T47D (cell line): ENCODE results near the gene POLR2B.
A peak's percentile ranks its signal among the peaks of the same experiment; 100 is the strongest.

ENCODE experiments used
- DNase-seq, 2 experiments: peaks; one replicate each; pipeline versions ENCODE4 v3.0.0 to v3.0.0-alpha.2; 2011 to 2012; ENCODE audit warnings: low read depth in 1 of 2, low spot score in 1 of 2
- JUND ChIP-seq: IDR thresholded peaks from 2 replicates; pipeline ENCODE4 v1.6.1; 2012; ENCODE audit warnings: low read depth
- in situ Hi-C: cut with HindIII; loops from 2 replicates; pipeline ENCODE4 v1.10.0; 2016; ENCODE audit warnings: low sequenced_read_pairs, low pct_unique_long_range_greater_than_20kb

The POLR2B gene

DNA sequence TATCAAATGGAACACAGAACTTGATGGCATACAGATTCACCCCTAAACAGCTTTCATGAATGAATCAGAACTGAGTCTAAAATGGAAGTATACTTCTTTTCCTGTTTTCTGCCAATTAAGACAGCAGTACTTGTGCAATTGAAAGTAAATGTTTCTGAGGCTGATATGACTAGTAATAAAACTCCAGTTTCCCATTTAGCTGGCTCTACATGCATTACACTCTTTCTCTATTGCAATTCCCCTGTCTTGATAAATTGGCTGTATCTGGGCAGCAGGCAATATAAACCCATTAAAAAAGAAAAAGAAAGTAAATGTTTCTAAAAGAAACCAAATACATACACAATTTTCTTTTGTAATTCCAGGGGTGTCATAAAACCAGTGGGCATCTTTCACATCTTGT is 5.9 kb upstream of the POLR2B start:
- DNase-seq, result no peak
- in situ Hi-C loops, result no loop called here
- TF ChIP-seq JUND, result no peak

DNA sequence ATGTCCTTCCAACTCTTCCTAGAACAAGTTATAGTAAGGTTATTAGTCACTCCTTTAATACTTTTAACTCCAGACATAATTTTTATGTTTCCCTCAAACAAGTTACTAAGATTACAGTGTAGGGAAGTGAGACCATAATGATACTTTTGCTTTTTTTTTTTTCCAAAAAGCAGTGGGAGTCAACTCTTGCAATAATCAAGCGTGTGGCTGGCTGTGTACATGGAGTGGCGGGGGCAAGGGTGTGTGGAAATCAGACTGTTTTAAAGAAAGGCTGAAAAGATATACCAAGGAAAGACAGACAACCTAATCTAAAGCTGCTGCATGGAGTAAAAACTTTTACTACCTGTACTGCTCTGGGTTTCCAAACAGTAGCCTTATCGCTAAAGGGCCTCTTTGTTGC is 5.4 kb upstream of the POLR2B start:
- in situ Hi-C loops, result no loop called here
- no peak for DNase-seq
- no peak for TF ChIP-seq JUND

DNA sequence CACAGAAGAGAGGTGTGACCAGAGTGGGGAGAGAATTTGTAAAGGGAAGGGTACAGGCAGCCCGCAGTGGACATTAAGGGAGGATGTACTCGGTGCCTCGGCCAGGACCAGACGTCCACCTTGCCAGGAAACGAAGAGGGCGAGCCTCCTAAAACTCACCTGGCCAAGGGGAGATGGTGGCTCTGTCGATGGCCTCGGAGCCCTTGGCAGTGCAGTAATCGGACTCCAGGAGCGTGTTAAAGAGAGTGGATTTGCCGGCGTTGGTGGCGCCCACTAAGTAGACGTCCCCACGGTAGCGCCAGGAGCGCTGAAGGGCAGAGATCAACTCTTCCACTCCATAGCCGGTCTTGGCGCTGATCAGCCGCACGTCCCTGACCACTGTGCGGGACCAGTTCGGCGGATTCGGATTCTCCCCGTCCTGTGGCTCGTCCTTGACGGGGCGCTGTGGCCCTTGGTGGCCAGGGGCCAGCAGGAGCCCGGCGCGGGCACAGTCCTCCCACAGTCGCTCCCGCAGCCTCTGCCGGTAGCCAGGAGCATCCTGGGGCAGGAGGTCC is 2.3 kb upstream of the POLR2B start:
- no peak for DNase-seq
- TF ChIP-seq JUND, result no peak
- in situ Hi-C loops, result no loop called here

DNA sequence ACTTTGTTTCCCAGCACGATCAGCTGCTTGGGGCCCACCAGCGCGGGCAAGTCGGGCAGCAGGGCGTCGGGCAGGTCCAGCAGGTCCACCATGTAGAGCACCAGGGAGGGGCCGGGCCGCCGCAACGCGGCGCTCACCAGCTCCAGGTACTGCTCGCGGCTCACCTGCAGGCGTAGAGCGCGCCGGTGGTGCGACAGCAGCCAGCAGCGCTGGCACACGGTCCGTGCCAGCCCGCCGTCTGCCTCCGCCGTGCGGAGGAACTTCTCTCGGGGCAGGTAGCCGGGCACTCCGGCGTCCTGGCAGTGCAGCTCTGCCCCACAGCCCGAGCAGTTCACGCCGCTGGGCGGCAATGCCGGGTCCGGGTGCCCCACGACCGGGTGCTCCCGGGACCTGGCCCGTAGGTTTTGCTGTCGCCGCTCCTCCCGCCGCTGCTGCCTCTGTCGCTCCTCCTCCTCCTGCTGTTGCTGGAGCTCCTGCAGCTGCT is 1.8 kb upstream of the POLR2B start:
- TF ChIP-seq JUND, result no peak
- in situ Hi-C loops, result no loop called here
- DNase-seq, result peak in 1 of 2 experiments; percentile 66

DNA sequence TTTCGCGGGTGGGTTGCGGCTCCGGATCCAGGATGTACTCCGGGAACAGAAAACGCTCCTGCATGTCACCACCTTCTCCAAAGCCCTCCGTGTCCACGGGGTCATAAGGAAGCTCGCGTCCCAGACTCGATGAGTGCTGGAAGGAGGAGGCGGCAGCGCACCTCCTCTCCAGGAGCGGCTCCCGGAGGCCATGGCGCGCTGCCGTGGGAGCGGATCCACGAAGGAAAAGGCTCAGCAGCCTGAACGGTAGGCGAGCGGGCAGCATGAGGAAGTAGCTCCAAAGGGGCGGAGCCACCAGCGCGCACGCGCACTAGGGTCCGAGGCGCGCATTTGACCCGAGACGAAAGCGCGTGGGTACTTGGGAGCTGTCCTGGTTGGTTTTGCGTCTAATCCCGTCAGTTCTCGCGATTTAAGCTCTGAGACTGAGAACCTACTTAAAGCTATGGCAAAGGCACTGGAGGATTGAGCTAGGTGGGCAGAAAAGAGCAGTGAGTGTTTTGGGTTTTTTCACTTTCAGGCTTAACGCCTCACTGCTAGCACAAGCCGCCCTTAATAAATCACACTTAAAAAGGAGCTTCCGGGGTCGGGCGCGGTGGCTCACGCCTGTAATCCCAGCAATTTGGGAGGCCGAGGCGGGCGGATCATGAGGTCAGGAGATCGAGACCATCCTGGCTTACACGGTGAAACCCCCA is 1.2 kb upstream of the POLR2B start, which contains the start of gene NOA1:
TSS of gene NOA1 (minus strand) at position 286 of the 692 bp plus-strand sequence. CDS start at position 265, 21 bp downstream.
- DNase-seq, result peak; percentile 80 to 99
- no peak for TF ChIP-seq JUND
- in situ Hi-C loops, result no loop called here

DNA sequence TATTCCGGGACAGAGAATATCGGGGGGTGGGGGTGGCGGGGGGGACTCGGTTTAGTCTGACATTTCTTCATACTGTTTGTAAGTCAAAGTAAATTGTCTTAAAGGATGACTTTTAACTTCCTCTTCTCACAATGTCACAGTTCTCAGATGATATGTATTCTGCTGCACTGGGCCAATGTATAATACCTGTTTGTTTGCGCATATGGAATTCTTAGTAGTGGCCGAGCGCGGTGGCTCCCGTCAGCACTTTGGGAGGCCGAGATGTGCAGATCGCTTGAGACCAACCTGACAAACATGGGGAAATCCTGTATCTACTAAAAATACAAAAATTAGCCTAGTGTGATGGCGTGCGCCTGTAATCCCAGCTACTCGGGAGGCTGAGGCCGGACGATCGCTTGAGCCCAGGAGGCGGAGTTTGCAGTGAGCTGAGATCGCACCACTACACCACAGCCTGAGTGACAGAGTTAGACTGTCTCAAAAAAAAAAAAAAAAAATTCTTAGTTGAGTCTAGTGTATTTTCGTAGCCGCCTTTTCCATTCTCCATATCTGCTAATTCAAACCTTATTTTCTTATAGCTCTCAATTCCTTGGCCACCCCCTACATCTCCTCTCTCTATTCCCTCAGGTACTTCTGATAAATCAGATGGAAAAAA is 851 bp downstream of the POLR2B start:
- TF ChIP-seq JUND, result no peak
- no peak for DNase-seq
- in situ Hi-C loops, result no loop called here

DNA sequence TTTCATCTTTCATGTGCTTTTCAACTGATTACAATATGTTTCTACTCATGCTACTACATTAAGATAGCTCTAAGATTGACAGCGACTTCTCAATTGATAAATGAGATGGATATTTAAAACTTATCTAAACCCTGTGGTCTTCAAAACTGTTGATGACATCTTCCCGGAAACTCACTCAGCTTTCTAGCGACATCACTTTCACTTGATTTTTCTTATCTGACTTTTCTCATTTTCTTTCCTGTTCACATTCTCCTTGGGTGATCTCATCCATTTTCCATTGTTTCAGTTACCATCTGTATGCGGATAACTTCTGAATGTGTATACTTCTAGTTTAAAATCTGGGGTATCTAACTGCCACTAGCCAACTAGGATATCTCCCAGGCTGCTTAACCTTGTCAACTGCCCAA is 3.1 kb downstream of the POLR2B start:
- no peak for TF ChIP-seq JUND
- in situ Hi-C loops, result no loop called here
- no peak for DNase-seq

DNA sequence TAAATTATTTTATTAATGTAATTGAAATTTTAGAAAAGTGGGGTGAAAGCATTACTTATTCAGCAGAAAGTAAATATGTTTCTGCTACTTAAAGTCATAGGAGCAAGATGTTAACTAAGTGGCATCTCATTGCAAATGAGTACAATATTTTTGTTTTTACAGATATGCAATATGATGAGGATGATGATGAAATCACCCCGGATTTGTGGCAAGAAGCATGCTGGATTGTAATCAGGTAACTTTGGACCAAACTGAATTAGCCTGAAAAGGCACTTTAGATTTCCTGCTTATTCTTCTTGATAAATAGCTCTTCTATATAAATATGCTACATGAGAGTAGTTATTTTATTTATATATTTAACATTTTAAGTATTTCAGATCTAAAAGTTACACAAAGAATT is 7.5 kb downstream of the POLR2B start:
- TF ChIP-seq JUND, result no peak
- in situ Hi-C loops, result no loop called here
- DNase-seq, result no peak

DNA sequence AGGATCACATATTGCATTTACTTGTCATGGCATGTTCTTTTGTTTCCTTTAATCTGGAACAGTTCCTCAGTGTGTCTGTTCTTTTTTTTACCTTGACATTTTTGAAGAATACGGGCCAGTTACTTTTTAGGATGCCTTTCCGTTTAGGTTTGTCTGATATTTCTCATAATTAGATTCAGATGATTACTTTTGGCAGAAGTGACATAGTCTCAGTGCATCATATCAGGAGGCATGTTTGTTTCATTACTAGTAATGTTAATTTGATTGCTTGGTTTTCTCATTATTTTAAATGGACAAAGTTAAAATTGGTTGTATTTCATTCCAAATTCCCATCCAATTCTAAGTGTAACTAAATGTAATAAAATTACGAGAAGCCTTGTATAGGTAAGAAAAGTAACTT is 8.3 kb downstream of the POLR2B start:
- no peak for DNase-seq
- in situ Hi-C loops, result no loop called here
- TF ChIP-seq JUND, result no peak

DNA sequence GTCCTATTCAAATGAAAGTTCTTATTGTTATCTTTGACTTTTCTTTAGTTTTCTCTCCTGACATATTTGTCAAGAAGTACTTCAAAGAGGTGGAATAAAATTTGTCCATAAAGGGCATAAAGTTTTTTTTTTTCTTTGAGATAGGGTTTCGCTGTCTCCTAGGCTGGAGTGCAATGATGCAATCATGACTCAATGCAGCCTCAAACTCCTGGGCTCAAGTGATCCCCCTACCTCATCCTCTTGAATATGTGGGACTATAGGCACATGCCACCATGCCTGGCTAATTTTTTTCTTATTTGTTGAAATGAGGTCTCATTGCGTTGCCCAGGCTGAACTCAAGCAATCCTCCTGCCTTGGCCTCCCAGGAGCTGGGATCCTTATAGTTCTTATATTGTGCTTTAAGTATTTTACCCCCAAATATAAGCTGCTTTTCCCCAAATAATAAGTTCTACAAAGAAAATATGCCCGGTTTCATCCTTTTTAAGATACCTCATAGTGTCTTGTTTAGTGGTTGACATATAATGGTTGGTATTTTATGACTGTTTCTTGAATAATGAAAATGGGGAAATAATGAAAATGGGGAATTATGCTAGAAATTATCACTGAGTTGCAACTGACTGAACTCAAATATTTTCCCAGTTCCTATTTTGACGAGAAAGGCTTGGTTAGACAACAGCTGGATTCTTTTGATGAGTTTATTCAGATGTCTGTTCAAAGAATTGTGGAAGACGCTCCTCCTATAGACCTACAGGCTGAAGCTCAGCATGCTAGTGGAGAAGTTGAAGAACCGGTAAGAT is 11.6 kb downstream of the POLR2B start:
- TF ChIP-seq JUND, result no peak
- no peak for DNase-seq
- in situ Hi-C loops, result no loop called here

DNA sequence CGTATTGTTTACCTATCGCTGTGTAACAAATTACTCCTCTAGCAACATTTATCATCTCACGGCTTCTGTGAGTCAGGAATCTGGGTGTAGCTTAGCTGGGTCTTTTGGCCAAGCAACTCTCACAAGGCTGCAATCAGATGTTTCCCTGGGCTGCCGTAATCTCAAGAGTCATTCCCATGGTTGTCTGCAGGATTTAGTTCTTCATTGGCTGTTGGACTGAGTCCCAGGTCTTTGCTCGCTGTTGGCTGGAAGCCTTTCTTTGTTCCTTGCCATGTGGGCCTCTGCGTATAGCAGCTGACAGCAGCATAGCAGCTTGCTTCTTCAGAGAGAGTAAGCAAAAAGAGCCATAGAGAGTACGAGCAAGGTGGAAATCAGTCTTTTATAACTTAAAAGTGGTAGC is 16.8 kb downstream of the POLR2B start:
- in situ Hi-C loops, result no loop called here
- DNase-seq, result no peak
- TF ChIP-seq JUND, result no peak

DNA sequence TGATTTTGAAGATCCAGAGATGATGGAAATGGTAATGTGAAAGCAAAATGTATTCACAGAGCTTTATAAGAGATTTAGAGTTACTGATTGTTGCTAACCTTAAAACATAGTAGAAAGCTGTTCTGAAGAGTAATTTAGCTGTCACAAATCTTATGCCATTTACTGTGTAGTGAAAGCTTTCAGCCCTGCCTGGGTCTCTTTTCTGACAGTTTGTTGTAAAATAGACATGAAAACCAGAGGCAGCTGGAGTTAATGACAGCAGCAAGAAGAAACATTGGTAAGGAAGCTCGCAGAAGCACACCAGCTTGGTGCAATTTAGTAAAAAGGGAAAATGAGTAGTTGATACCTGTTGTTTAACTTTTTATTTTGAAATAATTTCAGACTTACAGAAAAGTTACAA is 21.1 kb downstream of the POLR2B start:
- in situ Hi-C loops, result no loop called here
- TF ChIP-seq JUND, result no peak
- no peak for DNase-seq

DNA sequence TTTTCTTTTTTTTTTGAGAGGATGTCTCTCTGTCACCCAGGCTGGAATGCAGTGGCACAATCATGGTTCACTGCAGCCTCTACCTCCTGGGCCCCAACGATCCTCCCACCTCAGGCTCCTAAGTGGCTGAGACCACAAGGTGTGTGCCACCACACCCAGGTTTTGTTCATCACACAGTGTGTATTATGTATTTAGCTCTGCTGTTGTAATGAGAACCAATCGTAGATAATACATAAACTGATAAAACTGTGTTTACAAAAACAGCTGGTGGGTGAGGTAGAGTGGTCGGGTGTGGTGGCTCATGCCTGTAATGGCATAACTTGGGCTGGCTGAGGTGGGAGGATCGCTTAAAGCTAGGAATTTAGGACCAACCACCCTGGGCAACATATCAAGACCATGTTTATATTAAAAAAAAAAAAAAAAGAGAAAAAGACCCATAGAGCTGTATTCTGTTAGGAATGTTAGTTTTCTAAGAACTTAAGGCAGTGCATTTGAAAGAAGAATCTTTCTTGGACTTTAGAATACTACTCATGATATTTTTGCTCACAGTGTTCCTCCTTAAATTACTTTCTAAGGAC is 34.9 kb downstream of the POLR2B start:
- no peak for TF ChIP-seq JUND
- in situ Hi-C loops, result no loop called here
- DNase-seq, result no peak
